GM12864 (cell line): ENCODE data around the gene PARVG.

ENCODE experiments used
- DNase-seq: peaks from one replicate; pipeline ENCODE4 v3.0.0-alpha.2; 2011; ENCODE audit warnings: low read depth
- H3K4me3 ChIP-seq: 2 replicates; pipeline ENCODE4 v1.5.1; 2011; ENCODE audit warnings: mild to moderate bottlenecking, low read depth, low read length, control low read depth
- CTCF ChIP-seq: IDR thresholded peaks from 2 replicates; pipeline ENCODE4 v1.5.1; 2011; ENCODE audit warnings: low read depth, mild to moderate bottlenecking, moderate library complexity, low read length, control low read depth, inconsistent platforms; ENCODE audit errors: missing control alignments

The PARVG gene

GRCh38 chr22:44247923-44248892 is 67.5 kb downstream of the PARVG start:
- no peak overlapping the region for H3K4me3 ChIP-seq
- TF ChIP-seq CTCF: no peak
- no peak for DNase-seq

DNA sequence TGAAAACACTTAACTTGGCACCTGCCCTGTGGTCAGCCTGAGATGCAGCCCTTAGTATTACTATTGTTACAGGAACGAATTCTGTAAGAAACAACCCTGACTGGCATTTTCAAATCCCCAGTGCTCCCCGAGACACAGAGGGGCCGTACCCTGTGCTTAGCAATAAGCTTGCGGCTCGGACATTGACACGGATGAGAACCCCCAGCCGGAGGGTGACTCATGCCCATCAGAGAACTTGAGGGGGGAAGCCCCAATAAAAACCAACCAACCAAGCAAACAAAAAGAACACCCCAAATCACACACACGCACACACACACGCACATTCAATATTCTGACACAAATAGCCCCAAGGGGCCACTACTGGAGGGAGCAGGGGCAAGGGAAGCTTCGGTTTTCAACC is 68.2 kb downstream of the PARVG start:
- TF ChIP-seq CTCF: no peak

GRCh38 chr22:44249376-44250147 is 68.8 kb downstream of the PARVG start:
- H3K4me3 ChIP-seq: no peak overlapping the region
- no peak for DNase-seq
- TF ChIP-seq CTCF: no peak

More for the DNA sequence above, 68.2 kb downstream of the PARVG start:
- no peak overlapping the region for H3K4me3 ChIP-seq
- DNase-seq: no peak

DNA sequence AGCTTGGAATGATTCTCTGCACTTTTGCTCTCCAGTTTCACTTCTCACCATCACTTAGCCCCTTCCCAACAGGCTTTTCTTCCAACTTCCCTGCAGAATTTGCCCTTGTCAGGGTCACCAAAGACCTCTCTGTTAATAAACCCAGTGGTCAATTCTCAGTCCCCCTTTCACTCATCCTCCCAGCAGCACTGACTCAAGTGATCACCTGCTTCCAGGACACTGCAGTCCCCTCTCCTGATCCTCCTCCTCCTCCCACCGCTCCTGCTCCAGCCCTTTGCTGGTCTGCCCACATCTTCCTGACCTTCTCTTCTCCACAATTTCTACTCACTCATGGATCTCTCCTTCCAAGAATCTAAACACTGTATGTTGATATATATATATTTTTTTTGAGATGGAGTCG is 74.1 kb downstream of the PARVG start:
- TF ChIP-seq CTCF: no peak
- no peak overlapping the region for H3K4me3 ChIP-seq
- DNase-seq: no peak

GRCh38 chr22:44256085-44256484 is 75.4 kb downstream of the PARVG start:
- no peak for TF ChIP-seq CTCF
- no peak overlapping the region for H3K4me3 ChIP-seq
- DNase-seq: no peak

GRCh38 chr22:44256556-44257485 is 76.1 kb downstream of the PARVG start:
- no peak overlapping the region for H3K4me3 ChIP-seq
- TF ChIP-seq CTCF: no peak
- no peak for DNase-seq
